Loucy (cell line): ENCODE results near the gene RAB7B.
A peak's percentile ranks its signal among the peaks of the same experiment; 100 is the strongest.

Experiments used
- H2AFZ ChIP-seq: fragments of 200-600 bp; sonication (generic); 2 replicates; pipeline ENCODE4 v1.6.0; 2016; ENCODE audit warnings: antibody characterized with exemption, mild to moderate bottlenecking, low read length, moderate library complexity
- H3F3A ChIP-seq: fragments of 200-600 bp; 2 replicates; pipeline ENCODE4 v1.6.0; 2016; ENCODE audit warnings: antibody characterized with exemption, low read depth, mild to moderate bottlenecking
- H3K27me3 ChIP-seq: fragments of 200-600 bp; sonication (generic); 2 replicates; pipeline ENCODE4 v1.6.1; 2014; ENCODE audit warnings: low read length, mild to moderate bottlenecking; ENCODE audit not compliant: insufficient read depth, poor library complexity, severe bottlenecking
- H3K36me3 ChIP-seq: fragments of 200-600 bp; sonication (generic); 2 replicates; pipeline ENCODE4 v1.6.1; 2016; ENCODE audit warnings: low read length; ENCODE audit not compliant: insufficient read depth
- H3K4me1 ChIP-seq: fragments of 200-600 bp; sonication (generic); 2 replicates; pipeline ENCODE4 v1.5.1; 2014; ENCODE audit warnings: low read length, mild to moderate bottlenecking; ENCODE audit not compliant: insufficient read depth, poor library complexity, severe bottlenecking
- H3K4me2 ChIP-seq: fragments of 200-600 bp; sonication (generic); 2 replicates; pipeline ENCODE4 v1.6.0; 2014; ENCODE audit warnings: antibody characterized with exemption, low read length, low read depth, mild to moderate bottlenecking; ENCODE audit not compliant: poor library complexity, severe bottlenecking
- H3K4me3 ChIP-seq: fragments of 200-600 bp; sonication (generic); 2 replicates; pipeline ENCODE4 v1.5.1; 2014; ENCODE audit warnings: low read length, mild to moderate bottlenecking, mixed read lengths; ENCODE audit not compliant: poor library complexity, severe bottlenecking
- H3K79me2 ChIP-seq: fragments of 200-600 bp; sonication (generic); 2 replicates; pipeline ENCODE4 v1.6.1; 2014; ENCODE audit warnings: low read length; ENCODE audit not compliant: insufficient read depth
- H3K9ac ChIP-seq: fragments of 200-600 bp; sonication (generic); 2 replicates; pipeline ENCODE4 v1.6.0; 2014; ENCODE audit warnings: mild to moderate bottlenecking, low read depth, low read length, moderate library complexity; ENCODE audit not compliant: poor library complexity, severe bottlenecking
- H3K9me2 ChIP-seq: fragments of 200-600 bp; sonication (generic); replicated peaks from 2 replicates; pipeline ENCODE4 v1.6.1; 2016; ENCODE audit warnings: low read depth, low read length, mixed read lengths
- H3K9me3 ChIP-seq: fragments of 200-600 bp; sonication (generic); 2 replicates; pipeline ENCODE4 v1.6.1; 2014; ENCODE audit warnings: mild to moderate bottlenecking, antibody characterized with exemption, low read length, low read depth; ENCODE audit not compliant: insufficient read depth
- H4K20me1 ChIP-seq: fragments of 200-600 bp; sonication (generic); 2 replicates; pipeline ENCODE4 v1.6.0; 2014; ENCODE audit warnings: antibody characterized with exemption, low read length, mild to moderate bottlenecking; ENCODE audit not compliant: insufficient read depth, poor library complexity, severe bottlenecking
- EZH2phosphoT487 ChIP-seq: fragments of 200-600 bp; IDR thresholded peaks from 2 replicates; pipeline ENCODE4 v1.6.1; 2018; ENCODE audit warnings: antibody characterized with exemption, mild to moderate bottlenecking, moderate library complexity, borderline replicate concordance
- TF ChIP-seq, protein P1 (sequence below): fragments of 200-600 bp; sonication (generic); conservative IDR thresholded peaks from 2 replicates; pipeline ENCODE4 v1.5.1; 2014; ENCODE audit warnings: mild to moderate bottlenecking, antibody characterized with exemption, low read length

RAB7B gene

GRCh38 chr1:206049919-206050600 lies 46.9 kb upstream of the RAB7B start:
- H2AFZ ChIP-seq = no peak overlapping the region
- peaks cover 48% of the 10 kb centered on the region for H3K79me2 ChIP-seq
- H3K4me2 ChIP-seq = peak overlapping the region; percentile 21
- no peaks in the 10 kb centered on the region for H3F3A ChIP-seq
- H3K9ac ChIP-seq = no peak overlapping the region
- H3K9me2 ChIP-seq = no peaks in the 10 kb centered on the region
- H3K9me3 ChIP-seq = no peaks in the 10 kb centered on the region
- peaks cover 4% of the 10 kb centered on the region for H4K20me1 ChIP-seq
- no peak for TF ChIP-seq EZH2phosphoT487
- TF ChIP-seq, protein P1, sequence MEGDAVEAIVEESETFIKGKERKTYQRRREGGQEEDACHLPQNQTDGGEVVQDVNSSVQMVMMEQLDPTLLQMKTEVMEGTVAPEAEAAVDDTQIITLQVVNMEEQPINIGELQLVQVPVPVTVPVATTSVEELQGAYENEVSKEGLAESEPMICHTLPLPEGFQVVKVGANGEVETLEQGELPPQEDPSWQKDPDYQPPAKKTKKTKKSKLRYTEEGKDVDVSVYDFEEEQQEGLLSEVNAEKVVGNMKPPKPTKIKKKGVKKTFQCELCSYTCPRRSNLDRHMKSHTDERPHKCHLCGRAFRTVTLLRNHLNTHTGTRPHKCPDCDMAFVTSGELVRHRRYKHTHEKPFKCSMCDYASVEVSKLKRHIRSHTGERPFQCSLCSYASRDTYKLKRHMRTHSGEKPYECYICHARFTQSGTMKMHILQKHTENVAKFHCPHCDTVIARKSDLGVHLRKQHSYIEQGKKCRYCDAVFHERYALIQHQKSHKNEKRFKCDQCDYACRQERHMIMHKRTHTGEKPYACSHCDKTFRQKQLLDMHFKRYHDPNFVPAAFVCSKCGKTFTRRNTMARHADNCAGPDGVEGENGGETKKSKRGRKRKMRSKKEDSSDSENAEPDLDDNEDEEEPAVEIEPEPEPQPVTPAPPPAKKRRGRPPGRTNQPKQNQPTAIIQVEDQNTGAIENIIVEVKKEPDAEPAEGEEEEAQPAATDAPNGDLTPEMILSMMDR = no peak
- H3K4me1 ChIP-seq = peaks cover 35% of the 10 kb centered on the region
- H3K36me3 ChIP-seq = peaks cover 25% of the 10 kb centered on the region
- H3K4me3 ChIP-seq = no peak overlapping the region
- no peaks in the 10 kb centered on the region for H3K27me3 ChIP-seq

DNA sequence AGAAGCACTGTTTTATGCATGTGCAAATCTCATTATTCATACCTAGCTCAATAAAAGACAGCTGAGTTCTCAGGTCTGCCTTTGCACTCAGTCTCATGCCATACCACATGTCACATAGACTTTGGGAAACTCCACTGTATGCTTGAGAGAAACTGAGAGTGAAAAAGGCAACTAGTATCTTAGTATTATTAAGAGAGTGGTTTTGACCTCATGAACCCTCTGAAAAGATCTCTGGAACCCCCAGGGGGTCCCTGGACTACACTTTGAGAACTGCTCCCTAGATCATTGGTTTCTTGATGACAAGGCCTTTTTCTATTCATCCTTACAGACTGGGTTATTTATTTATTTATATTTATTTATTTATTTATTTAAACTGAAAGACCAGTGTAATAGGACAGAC lies 46.1 kb upstream of the RAB7B start:
- Histone ChIP-seq H2AFZ (no peak overlapping the region), H3K9me3 (no peaks in the 10 kb centered on the region), H3K4me2 (no peak overlapping the region), H3K4me3 (no peak overlapping the region), H3F3A (no peaks in the 10 kb centered on the region), H3K36me3 (peaks cover 25% of the 10 kb centered on the region), H3K9ac (no peak overlapping the region), H3K79me2 (peaks cover 56% of the 10 kb centered on the region), H4K20me1 (peaks cover 4% of the 10 kb centered on the region), H3K27me3 (no peaks in the 10 kb centered on the region), H3K9me2 (no peaks in the 10 kb centered on the region), H3K4me1 (peaks cover 30% of the 10 kb centered on the region)
- TF ChIP-seq EZH2phosphoT487 = no peak
- TF ChIP-seq, protein P1 = no peak

DNA sequence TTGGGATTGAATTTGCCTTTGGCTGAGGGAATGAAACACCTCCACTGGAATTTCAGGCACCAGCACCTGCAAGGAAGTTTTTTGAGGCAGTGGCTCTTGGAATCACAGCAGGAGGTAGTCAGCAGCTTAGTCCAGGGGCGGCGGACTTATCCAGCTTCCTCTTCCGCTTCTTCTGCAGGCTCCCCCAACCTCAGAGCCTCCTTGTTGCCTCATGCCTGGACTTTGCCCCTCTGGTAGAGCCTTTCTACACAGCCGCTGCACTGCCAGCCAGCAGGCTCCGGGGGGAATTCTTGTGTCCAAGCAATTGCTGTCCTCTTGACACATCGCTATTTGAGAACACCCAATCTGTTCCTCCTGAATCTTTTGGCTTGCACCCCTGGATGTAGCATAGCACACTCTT lies 45.4 kb upstream of the RAB7B start:
- Histone ChIP-seq H2AFZ (no peak overlapping the region), H3K9me3 (no peaks in the 10 kb centered on the region), H3K27me3 (no peaks in the 10 kb centered on the region), H3K4me1 (peaks cover 26% of the 10 kb centered on the region), H4K20me1 (peaks cover 3% of the 10 kb centered on the region), H3K4me2 (no peak overlapping the region), H3K79me2 (peaks cover 57% of the 10 kb centered on the region), H3K9me2 (no peaks in the 10 kb centered on the region), H3K36me3 (peaks cover 22% of the 10 kb centered on the region), H3K4me3 (no peak overlapping the region), H3F3A (no peaks in the 10 kb centered on the region), H3K9ac (no peak overlapping the region)
- TF ChIP-seq, protein P1 = no peak
- no peak for TF ChIP-seq EZH2phosphoT487
